HG02763 (cell line): ENCODE data around the gene PRSS12.
"Not testable (repeated sequence)": the region's sequence is repeated elsewhere in the genome, so short reads cannot be mapped to it uniquely, and the experiment has no call there.

ENCODE experiments used
- ATAC-seq: cut with Tn5 transposase; IDR thresholded peaks from one replicate; pipeline ENCODE4 v1.9.1; 2021; ENCODE audit warnings: mild to moderate bottlenecking, moderate library complexity; ENCODE audit not compliant: unreplicated experiment

PRSS12 gene

DNA sequence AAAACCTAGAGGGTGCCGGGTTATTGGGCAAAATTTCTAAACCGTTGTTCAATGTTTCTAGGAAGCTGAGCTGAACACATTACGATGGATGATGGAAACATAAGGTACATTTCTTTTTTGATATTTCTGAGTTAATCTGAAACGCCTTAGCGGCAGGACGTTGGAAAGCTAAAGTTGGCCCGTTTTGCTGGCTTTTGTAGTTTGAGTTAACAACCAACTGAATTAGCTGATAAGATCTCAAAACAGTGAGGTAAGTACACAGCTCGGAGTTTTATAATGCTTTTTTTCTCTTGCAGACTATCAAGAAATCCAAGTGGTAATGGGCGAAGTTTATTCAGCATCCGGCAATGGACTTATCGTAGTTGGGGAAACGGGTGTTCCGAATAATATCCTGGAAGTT lies 73.5 kb downstream of the PRSS12 start:
- ATAC-seq, result no peak

DNA sequence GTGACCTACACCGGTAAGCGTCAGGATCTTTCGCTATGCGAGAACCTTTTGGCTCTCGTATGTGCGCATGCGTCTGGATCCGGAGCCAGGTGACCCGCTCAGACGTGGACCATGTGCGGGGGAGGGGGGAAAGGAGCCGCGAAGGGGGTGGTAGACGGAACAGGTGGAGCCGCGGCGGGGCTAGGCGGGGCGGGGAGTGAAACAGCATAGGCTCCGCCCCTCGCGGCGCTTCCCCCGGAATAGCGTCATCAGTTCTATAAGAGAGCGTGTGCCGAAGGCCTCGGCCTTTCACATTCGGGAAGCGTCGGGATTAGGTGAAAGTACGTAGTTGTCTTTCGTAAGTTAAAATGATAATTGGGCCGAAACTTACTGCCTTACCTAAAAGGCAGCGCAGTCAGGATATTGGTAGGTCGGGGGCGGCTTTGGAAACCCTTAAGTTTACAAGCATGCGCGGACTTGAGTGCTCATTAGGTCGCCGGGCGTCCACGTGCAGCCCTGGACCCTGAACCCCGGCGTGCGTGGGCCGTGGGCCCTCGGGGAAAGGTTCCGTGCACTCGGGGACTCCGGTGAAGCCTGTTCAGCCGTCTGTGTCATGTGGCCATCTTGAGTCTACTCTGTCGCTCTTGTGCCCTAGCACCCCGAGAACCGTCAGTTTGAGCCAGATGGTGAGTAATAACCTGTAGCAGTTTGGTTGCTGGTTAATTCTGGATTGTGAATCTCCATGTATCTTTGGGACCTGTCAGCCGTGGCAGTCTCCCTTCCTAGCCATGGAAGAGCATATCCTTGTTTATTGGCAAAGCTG lies 74.1 kb downstream of the PRSS12 start:
- peak; percentile 86 for ATAC-seq

- no peak for ATAC-seq
These were observed 75.6 kb downstream of the PRSS12 start for GRCh38 chr4:118277243-118277642.

DNA sequence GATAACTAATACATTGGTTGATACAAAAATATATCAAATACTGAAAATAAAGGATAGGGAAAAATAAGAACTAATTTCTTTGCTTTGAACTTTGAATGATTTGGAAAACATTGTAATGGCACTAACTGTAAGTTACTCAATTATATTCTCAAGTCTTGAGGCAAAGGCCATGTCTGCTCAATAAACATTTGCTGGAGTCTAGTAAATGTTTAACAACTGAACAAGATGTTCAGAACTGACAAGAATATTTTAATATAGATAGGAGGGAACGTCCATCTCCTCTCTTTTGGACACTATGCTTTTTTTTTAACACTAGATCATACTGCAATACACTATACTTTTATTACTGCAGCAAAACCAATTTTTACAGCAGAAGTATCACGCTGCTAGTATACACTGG lies 76.2 kb downstream of the PRSS12 start:
- no peak for ATAC-seq

DNA sequence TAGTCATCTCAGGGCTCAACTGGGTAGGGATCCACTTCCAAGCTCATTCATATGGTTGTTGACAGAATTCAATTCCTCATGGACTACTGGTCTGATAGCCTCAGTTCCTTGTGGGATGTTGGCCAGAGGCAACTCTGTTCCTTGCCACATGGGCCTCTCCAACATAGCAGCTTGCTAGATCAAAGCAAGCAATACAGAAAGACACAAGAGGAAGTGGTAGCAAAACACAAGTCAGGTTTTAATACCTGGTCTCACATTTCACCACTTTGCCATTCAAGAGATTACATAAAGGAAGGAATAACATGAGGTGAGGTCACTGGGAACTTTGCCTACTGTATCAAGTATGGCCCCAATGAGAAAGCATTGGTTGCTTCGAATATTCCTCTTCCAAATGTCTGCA lies 79.2 kb downstream of the PRSS12 start:
- no peak for ATAC-seq

DNA sequence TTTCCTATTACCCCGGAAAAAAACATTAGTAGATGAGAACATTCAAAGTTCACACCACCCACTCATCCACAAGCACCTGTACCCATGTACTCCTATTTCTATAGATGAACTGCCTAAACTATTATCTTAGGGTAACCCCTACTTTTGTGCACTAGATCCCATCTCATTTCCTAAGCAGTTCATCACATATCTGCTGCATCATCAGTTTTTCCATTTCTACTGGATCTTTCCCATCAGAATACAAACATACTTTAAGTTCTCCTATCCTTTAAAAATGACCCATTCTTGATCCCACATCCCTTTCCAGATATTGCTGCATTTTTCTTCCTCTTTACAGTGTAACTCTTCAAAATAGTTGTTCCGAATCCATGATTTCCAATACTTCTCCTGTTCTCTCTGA lies 81.0 kb downstream of the PRSS12 start:
- no peak for ATAC-seq

DNA sequence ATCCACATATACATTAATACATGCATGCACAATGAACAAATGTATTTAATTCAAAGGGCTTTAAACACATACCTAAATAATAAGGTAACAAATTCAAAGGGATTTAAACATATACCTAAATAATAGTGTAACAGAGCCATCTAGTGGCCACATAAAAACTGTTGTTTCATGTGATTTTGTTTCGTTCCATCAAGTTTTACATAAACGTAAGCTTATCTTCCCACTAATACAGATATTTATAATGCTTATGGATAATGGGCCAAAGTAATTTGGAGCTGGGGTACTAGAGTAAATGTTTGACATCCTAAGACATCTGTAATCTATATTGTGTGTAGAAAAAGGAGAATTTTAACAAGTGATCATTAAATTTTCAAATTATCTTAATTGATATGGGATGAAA lies 82.3 kb downstream of the PRSS12 start:
- peak; percentile 52 for ATAC-seq

DNA sequence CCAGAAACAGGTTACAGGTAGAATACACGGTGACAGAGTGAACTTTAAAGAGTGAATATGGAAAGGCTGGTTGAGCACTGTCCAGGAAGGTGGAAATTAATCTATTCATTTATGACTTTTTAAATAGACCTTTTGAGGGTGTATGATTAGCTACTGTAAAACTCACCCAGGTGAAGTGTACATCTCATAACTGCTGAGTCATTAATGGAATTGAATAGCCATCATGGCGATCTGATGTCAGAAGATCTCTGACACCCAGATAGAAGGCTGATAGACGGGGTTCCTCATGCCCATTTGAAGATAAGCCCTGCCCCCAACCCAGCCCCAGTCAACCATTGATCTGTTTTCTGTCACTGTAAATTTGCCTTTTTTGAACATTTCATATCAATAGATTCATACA lies 84.0 kb downstream of the PRSS12 start:
- ATAC-seq, result no peak

DNA sequence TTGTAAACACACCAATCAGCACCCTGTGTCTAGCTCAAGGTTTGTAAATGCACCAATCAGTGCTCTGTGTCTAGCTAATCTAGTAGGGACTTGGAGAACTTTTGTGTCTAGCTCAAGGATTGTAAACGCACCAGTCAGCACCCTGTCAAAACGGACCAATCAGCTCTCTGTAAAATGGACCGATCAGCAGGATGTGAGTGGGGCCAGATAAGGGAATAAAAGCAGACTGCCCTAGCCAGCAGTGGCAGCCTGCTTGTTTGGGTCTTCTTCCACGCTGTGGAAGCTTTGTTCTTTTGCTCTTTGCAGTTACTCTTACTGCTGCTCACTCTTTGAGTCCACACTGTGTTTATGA lies 86.7 kb downstream of the PRSS12 start:
- not testable (repeated sequence) for ATAC-seq

DNA sequence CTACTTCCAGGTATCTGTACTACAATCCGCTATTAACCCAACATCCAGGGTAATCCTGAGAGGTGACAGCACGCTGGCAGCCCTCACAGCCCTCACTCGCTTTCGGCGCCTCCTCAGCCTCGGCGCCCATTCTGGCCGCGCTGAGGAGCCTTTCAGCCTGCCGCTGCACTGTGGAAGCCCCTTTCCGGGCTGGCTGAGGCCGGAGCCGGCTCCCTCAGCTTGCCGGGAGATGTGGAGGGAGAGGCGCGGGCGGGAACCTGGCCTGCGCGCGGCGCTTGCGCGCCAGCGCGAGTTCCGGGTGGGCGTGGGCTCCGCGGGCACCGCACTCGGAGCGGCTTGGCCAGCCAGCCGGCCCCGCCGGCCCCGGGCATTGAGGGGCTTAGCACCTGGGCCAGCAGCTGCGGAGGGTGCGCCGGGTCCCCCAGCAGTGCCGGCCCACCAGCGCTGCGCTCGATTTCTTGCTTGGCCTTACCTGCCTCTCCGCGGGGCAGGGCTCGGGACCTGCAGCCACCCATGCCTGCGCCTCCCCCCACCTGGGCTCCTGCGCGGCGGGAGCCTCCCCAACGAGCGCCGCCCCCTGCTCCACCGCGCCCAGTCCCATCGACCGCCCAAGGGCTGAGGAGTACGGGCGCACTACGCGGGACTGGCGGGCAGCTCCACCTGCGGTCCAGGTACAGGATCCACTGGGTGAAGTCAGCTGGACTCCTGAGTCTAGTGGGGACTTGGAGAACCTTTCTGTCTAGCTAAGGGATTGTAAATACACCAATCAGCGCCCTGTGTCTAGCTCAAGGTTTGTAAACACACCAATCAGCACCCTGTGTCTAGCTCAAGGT lies 87.3 kb downstream of the PRSS12 start:
- ATAC-seq, result peak; percentile 46

DNA sequence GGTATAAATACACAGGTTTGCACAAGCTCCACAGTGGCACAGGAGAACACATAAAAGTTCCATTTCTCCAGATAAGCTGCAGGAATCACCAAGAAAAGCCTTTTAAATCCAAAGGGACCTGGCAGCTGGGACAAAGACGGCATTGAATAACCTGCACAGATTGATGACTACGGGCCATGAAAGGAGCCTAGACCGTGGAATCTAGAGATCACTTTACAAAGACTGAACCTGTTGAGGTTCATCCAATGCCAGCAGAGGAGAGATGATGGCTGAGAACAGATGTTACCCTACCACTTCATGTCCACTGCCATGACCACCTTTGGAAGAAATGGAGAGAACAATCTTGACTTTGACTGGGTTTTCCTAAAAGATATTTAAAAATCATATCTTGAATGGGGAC lies 88.7 kb downstream of the PRSS12 start:
- no peak for ATAC-seq

- no peak for ATAC-seq
These were observed 92.5 kb downstream of the PRSS12 start for GRCh38 chr4:118260309-118260708.

GRCh38 chr4:118259111-118259510 lies 93.7 kb downstream of the PRSS12 start:
- ATAC-seq, result no peak

- no peak for ATAC-seq
These were observed 98.4 kb downstream of the PRSS12 start for GRCh38 chr4:118254368-118254767.

GRCh38 chr4:118249890-118250289 lies 102.9 kb downstream of the PRSS12 start:
- ATAC-seq, result no peak

DNA sequence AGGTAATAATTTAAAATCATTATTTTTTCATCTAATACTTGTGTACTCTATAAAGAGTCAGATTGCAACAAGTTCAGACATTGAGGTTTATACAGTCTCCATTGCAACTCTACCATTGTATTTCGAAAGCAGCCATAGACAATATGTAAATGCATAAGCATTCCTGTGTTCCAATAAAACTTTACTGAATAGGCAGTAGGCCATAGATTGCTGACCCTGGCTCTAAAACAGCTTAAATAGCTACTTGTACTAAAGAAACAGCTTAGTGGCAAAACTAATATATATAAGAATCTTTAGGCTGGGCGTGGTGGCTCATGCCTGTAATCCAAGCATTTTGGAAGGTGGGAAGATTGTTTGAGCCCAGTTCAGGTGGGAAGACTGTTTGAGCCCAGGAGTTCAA lies 115.3 kb downstream of the PRSS12 start:
- no peak for ATAC-seq

- ATAC-seq, result no peak
These were observed 117.2 kb downstream of the PRSS12 start for GRCh38 chr4:118235566-118236120.
